ENCODE measurements around the gene GJB3. TPM values are rescaled to one million over a fixed set of nuclear protein-coding genes. Genes with fewer than 3 reads are reported as not detected.

Gene GJB3
- total RNA-seq, 4 donors from 2014 or later = 204 to 314 (median 239) TPM

GRCh38 chr1:34784751-34785221 lies 3.8 kb downstream of the GJB3 start:
- TF ChIP-seq POLR2A (IDR thresholded peaks at IDR 0.05) = no peak
- TF ChIP-seq, protein P1, sequence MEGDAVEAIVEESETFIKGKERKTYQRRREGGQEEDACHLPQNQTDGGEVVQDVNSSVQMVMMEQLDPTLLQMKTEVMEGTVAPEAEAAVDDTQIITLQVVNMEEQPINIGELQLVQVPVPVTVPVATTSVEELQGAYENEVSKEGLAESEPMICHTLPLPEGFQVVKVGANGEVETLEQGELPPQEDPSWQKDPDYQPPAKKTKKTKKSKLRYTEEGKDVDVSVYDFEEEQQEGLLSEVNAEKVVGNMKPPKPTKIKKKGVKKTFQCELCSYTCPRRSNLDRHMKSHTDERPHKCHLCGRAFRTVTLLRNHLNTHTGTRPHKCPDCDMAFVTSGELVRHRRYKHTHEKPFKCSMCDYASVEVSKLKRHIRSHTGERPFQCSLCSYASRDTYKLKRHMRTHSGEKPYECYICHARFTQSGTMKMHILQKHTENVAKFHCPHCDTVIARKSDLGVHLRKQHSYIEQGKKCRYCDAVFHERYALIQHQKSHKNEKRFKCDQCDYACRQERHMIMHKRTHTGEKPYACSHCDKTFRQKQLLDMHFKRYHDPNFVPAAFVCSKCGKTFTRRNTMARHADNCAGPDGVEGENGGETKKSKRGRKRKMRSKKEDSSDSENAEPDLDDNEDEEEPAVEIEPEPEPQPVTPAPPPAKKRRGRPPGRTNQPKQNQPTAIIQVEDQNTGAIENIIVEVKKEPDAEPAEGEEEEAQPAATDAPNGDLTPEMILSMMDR (IDR thresholded peaks at IDR 0.05) = no peak
- intact Hi-C loops (cut with DNase I; ENCODE audit: low total_unique reads) = loop anchor here (5.0 kb wide), 1 partner anchor 63 kb away; no protein-coding TSS in a partner anchor
- WGBS, 2 donors = 84% methylated on average over 21 to 28 of the region's 28 CpGs
- peak in 1 of 2 donors; percentile 85 for DNase-seq (ENCODE audit: low spot score in 2 of 2)
- no peak overlapping the region for H3K4me3 ChIP-seq (ENCODE audit: low read depth, poor library complexity, severe bottlenecking)

DNA sequence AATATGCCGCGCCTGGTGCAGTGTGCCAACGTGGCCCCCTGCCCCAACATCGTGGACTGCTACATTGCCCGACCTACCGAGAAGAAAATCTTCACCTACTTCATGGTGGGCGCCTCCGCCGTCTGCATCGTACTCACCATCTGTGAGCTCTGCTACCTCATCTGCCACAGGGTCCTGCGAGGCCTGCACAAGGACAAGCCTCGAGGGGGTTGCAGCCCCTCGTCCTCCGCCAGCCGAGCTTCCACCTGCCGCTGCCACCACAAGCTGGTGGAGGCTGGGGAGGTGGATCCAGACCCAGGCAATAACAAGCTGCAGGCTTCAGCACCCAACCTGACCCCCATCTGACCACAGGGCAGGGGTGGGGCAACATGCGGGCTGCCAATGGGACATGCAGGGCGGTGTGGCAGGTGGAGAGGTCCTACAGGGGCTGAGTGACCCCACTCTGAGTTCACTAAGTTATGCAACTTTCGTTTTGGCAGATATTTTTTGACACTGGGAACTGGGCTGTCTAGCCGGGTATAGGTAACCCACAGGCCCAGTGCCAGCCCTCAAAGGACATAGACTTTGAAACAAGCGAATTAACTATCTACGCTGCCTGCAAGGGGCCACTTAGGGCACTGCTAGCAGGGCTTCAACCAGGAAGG lies 4.3 kb downstream of the GJB3 start:
- TF ChIP-seq, protein P1 (IDR thresholded peaks at IDR 0.05) = no peak
- no peak for TF ChIP-seq POLR2A (IDR thresholded peaks at IDR 0.05)
- WGBS, 2 donors = 72 to 76% methylated on average over 22 of the region's 22 CpGs
- peak in 1 of 2 donors; percentile 81 for DNase-seq (ENCODE audit: low spot score in 2 of 2)
- no peak overlapping the region for H3K4me3 ChIP-seq (ENCODE audit: low read depth, poor library complexity, severe bottlenecking)
- intact Hi-C loops (cut with DNase I; ENCODE audit: low total_unique reads) = loop anchor here (5.0 kb wide), 1 partner anchor 62 kb away; no protein-coding TSS in a partner anchor

- peak in 1 of 2 donors; percentile 74 for DNase-seq (ENCODE audit: low spot score in 2 of 2)
- intact Hi-C loops (cut with DNase I; ENCODE audit: low total_unique reads) = loop anchor here (5.0 kb wide), 1 partner anchor 61 kb away; no protein-coding TSS in a partner anchor
- no peak for TF ChIP-seq POLR2A (IDR thresholded peaks at IDR 0.05)
- TF ChIP-seq, protein P1 (IDR thresholded peaks at IDR 0.05) = no peak
- no peak overlapping the region for H3K4me3 ChIP-seq (ENCODE audit: low read depth, poor library complexity, severe bottlenecking)
- 60 to 61% methylated on average over 4 of the region's 4 CpGs for WGBS, 2 donors
Measured at GRCh38 chr1:34785875-34786470, 5.0 kb downstream of the GJB3 start.

- DNase-seq (ENCODE audit: low spot score in 2 of 2) = peak; percentile 75 to 89
- WGBS, 2 donors = 48 to 49% methylated on average over 14 of the region's 14 CpGs
- TF ChIP-seq, protein P1 (IDR thresholded peaks at IDR 0.05) = peak in 1 of 3 donors; percentile 69
- no peak for TF ChIP-seq POLR2A (IDR thresholded peaks at IDR 0.05)
- intact Hi-C loops (cut with DNase I; ENCODE audit: low total_unique reads) = loop anchor here (5.0 kb wide), 1 partner anchor 61 kb away; no protein-coding TSS in a partner anchor
- no peak overlapping the region for H3K4me3 ChIP-seq (ENCODE audit: low read depth, poor library complexity, severe bottlenecking)
Measured at GRCh38 chr1:34786521-34787325, 5.7 kb downstream of the GJB3 start.

- no peak for TF ChIP-seq POLR2A (IDR thresholded peaks at IDR 0.05)
- TF ChIP-seq, protein P1 (IDR thresholded peaks at IDR 0.05) = no peak
- no peak overlapping the region for H3K4me3 ChIP-seq (ENCODE audit: low read depth, poor library complexity, severe bottlenecking)
- intact Hi-C loops (cut with DNase I; ENCODE audit: low total_unique reads) = loop anchor here (5.0 kb wide), 1 partner anchor 60 kb away; no protein-coding TSS in a partner anchor
- WGBS, 2 donors = 58 to 60% methylated on average over 9 of the region's 9 CpGs
- DNase-seq (ENCODE audit: low spot score in 2 of 2) = peak in 1 of 2 donors; percentile 75
Measured at GRCh38 chr1:34787461-34788420, 6.7 kb downstream of the GJB3 start.

Data from lower leg skin (tissue), 4 donors.